ENCODE data around the gene MYORG.

Gene MYORG

DNA sequence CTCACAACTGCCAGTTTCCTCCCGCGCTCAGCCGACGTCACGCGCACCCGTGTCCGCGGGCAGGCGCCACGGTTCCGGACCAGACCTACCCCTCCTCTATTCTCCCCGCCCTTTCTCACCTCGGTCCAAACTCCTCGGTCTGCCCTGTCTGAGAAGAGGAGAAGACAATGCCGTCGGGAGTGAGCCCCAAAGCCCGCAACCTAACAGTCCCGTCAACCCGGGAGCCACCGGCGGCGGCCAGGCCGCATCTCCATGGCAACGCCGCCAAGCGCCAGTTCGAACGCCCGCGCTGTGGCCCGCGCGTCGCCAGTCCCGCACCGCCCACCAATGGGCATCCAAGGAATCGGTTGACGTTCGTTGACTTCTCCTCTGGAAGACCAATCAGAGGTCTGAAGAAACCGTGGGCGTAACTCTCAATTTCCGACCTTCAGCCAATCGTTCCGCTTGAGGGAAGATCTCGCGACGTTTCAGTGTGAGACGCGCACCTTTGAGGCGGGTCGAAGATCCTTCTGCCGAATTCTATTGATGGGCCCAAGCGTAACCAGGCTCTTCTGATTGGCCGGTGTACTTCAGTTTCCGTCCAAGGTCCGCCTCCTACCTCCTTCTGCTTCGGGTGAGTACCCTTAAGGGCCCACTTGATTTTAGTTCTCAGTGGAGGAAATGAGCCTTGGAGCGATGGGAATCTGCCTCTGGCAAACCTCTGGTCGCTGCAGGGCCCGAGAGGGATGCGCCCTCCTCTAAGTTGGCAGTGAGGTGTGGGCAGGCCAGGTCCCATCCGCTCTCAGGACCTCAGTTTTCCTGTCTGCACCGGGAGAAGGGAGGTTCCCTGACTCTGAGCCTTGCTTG lies 47.5 kb downstream of the MYORG start, which contains the start of the genes KIF24 and NUDT2:
KIF24 (minus strand) TSS at position 282 of the 846 bp plus-strand sequence. CDS start 17,922 bp downstream, outside the sequence.
NUDT2 (plus strand) TSS at position 583 of the 846 bp plus-strand sequence. CDS start 9,471 bp downstream, outside the sequence.
- Histone ChIP-seq H3K9me3 (ENCODE audit: control insufficient read depth, insufficient read depth, low read depth, low read length) (no peaks in the 10 kb centered on the region), H3K27me3 (ENCODE audit: control insufficient read depth, insufficient read depth, low read length) (no peaks in the 10 kb centered on the region)

DNA sequence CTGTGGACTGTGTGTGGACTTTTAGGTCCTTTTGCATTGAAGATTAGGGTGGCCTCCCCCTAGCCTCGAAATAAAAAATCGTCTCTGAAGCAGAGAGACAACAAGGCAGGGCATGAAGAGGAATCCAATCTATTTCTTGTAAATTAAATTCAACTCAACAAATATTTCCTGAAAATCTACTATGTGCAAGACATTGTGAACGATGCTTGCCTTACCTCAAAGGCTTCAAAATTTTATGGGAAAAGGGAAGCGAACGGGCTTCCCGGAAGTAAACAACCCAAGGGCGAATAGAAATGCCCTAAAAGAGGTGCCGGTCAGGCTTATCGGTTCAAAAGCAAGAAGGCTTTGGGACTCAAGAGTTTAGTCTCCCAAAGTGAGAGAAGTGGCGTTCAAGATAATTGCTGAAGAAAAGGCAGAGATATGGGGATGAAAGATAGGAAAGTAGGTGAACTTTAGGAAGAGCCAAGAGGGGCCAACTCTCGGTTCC lies 48.2 kb downstream of the MYORG start:
- Histone ChIP-seq H3K36me3 (ENCODE audit: control insufficient read depth, insufficient read depth, low read length) (no peaks in the 10 kb centered on the region), H3K27ac (ENCODE audit: low read depth, low read length) (peak overlapping the region; percentile 5; the same call in 1 of the 2 replicates)

More for the DNA sequence above, 47.5 kb downstream of the MYORG start, which contains the start of the genes KIF24 and NUDT2:
- Histone ChIP-seq H3K4me1 (ENCODE audit: control insufficient read depth, insufficient read depth, low read length) (peaks cover 16% of the 10 kb centered on the region), H3K9ac (ENCODE audit: low read length) (peak within 1 kb of the TSS; percentile 87), H3K27ac (ENCODE audit: low read depth, low read length) (peak within 1 kb of the TSS; percentile 7; the same call in 1 of the 2 replicates), H3K4me3 (ENCODE audit: low read depth, low read length) (peak within 1 kb of the TSS; percentile 89), H3K36me3 (ENCODE audit: control insufficient read depth, insufficient read depth, low read length) (no peaks in the 10 kb centered on the region)

DNA sequence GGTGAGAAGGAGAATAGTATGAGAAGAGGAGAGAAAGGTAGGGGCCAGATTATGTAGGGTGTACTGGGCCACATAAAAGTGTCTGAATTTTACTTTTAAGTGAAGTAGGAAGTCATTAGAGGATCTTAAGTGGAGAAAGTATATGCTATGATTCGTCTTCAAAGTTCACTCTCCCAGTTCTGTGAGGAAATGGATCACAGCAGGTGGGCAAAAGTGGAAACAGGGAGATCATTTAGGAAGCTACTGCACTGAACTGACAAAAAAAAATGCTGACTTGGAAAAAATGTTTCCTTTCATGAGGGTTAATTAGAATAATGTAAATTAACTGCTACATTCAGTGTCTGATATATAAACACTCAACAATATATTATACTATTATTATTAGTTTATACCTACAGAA lies 50.0 kb downstream of the MYORG start:
- Histone ChIP-seq H3K27ac (ENCODE audit: low read depth, low read length) (no peak overlapping the region), H3K36me3 (ENCODE audit: control insufficient read depth, insufficient read depth, low read length) (no peaks in the 10 kb centered on the region), H3K4me1 (ENCODE audit: control insufficient read depth, insufficient read depth, low read length) (no peaks in the 10 kb centered on the region), H3K4me3 (ENCODE audit: low read depth, low read length) (no peak overlapping the region), H3K9me3 (ENCODE audit: control insufficient read depth, insufficient read depth, low read depth, low read length) (no peaks in the 10 kb centered on the region), H3K9ac (ENCODE audit: low read length) (no peak overlapping the region), H3K27me3 (ENCODE audit: control insufficient read depth, insufficient read depth, low read length) (no peaks in the 10 kb centered on the region)

More for the DNA sequence above, 48.2 kb downstream of the MYORG start:
- Histone ChIP-seq H3K27me3 (ENCODE audit: control insufficient read depth, insufficient read depth, low read length) (no peaks in the 10 kb centered on the region), H3K4me1 (ENCODE audit: control insufficient read depth, insufficient read depth, low read length) (peaks cover 9% of the 10 kb centered on the region), H3K9me3 (ENCODE audit: control insufficient read depth, insufficient read depth, low read depth, low read length) (no peaks in the 10 kb centered on the region), H3K4me3 (ENCODE audit: low read depth, low read length) (peak overlapping the region; percentile 89), H3K9ac (ENCODE audit: low read length) (peak overlapping the region; percentile 80)

DNA sequence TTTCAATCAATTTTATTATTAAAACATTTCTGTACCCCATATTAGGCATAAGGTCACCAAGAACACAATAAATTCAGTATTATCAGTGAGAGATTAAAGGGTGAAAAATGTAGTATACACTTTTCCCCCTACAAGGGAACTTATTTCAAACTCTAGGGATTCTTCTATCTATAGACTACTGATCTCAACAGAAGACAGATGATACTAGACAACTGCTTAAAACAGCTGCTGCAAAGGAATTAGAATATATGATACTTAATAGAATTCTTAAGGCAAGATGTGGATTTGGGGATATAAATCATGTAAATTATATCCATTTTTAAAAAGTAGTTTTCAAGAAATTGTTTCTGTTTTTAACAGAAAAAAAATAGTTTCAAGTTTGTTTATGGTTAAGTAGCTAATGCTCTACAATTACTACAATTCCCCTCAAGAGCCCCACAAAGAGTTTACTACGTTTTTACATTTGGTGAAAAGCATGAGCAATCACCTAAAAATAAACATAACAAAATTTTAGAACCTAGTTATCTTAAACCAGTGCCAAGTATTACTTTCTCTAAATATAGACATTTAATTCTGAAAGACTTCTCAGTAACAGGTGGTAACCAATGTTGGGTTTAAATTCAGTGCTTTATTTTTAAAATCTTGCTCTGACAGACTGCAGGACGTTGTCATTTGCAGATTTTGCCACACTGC lies 53.7 kb downstream of the MYORG start:
- H3K4me1 ChIP-seq (ENCODE audit: control insufficient read depth, insufficient read depth, low read length) = no peaks in the 10 kb centered on the region
- H3K36me3 ChIP-seq (ENCODE audit: control insufficient read depth, insufficient read depth, low read length) = no peaks in the 10 kb centered on the region

DNA sequence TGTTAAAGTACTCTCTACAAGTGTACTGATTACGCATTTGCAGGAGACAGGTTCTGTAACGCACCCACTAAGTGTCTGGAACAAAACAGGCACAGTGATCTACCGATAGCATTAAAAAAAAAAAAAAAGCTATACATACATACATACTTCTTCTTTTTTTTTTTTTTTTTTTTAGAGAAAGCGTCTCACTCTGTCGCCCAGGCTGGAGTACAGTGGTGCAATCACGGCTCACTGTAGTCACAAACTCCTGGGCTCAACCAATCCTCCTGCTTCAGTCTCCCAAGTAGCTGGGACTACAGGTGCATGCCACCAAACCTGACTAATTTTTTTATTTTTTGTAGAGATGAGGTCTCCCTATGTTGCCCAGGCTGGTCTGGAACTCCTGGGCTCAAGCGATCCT lies 55.2 kb downstream of the MYORG start:
- Histone ChIP-seq H3K27ac (ENCODE audit: low read depth, low read length) (no peak overlapping the region), H3K4me3 (ENCODE audit: low read depth, low read length) (no peak overlapping the region), H3K36me3 (ENCODE audit: control insufficient read depth, insufficient read depth, low read length) (no peaks in the 10 kb centered on the region), H3K4me1 (ENCODE audit: control insufficient read depth, insufficient read depth, low read length) (no peaks in the 10 kb centered on the region), H3K27me3 (ENCODE audit: control insufficient read depth, insufficient read depth, low read length) (no peaks in the 10 kb centered on the region), H3K9me3 (ENCODE audit: control insufficient read depth, insufficient read depth, low read depth, low read length) (no peaks in the 10 kb centered on the region), H3K9ac (ENCODE audit: low read length) (no peak overlapping the region)

More for the DNA sequence above, 53.7 kb downstream of the MYORG start:
- H3K27ac ChIP-seq (ENCODE audit: low read depth, low read length) = no peak overlapping the region
- H3K4me3 ChIP-seq (ENCODE audit: low read depth, low read length) = no peak overlapping the region
- no peaks in the 10 kb centered on the region for H3K27me3 ChIP-seq (ENCODE audit: control insufficient read depth, insufficient read depth, low read length)
- H3K9me3 ChIP-seq (ENCODE audit: control insufficient read depth, insufficient read depth, low read depth, low read length) = no peaks in the 10 kb centered on the region
- no peak overlapping the region for H3K9ac ChIP-seq (ENCODE audit: low read length)

DNA sequence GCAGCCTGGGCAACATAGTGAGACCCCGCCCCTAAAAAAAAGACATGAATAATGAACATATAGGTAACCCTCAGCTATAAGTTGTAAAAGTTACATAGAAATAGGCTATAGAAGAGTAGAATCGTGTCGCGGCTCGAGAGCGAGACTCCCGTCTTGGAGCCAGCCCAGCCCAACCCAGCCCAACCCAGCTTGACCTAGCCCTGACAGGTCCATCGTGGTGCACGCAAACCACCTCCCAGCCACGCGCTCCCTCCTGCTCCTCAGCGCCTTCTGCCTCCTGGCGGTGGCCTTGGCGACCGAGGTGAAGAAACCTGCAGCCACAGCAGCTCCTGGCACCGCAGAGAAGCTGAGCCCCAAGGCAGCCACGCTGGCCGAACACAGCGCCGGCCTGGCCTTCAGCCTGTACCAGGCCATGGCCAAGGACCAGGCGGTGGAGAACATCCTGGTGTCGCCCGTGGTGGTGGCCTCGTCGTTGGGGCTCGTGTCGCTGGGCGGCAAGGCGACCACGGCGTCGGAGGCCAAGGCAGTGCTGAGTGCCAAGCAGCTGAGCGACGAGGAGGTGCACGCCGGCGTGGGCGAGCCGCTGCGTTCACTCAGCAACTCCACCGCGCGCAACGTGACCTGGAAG lies 58.4 kb downstream of the MYORG start:
- H3K27ac ChIP-seq (ENCODE audit: low read depth, low read length) = no peak overlapping the region
- no peaks in the 10 kb centered on the region for H3K4me1 ChIP-seq (ENCODE audit: control insufficient read depth, insufficient read depth, low read length)
- no peak overlapping the region for H3K4me3 ChIP-seq (ENCODE audit: low read depth, low read length)
- H3K27me3 ChIP-seq (ENCODE audit: control insufficient read depth, insufficient read depth, low read length) = no peaks in the 10 kb centered on the region
- no peaks in the 10 kb centered on the region for H3K9me3 ChIP-seq (ENCODE audit: control insufficient read depth, insufficient read depth, low read depth, low read length)
- H3K36me3 ChIP-seq (ENCODE audit: control insufficient read depth, insufficient read depth, low read length) = no peaks in the 10 kb centered on the region
- no peak overlapping the region for H3K9ac ChIP-seq (ENCODE audit: low read length)

DNA sequence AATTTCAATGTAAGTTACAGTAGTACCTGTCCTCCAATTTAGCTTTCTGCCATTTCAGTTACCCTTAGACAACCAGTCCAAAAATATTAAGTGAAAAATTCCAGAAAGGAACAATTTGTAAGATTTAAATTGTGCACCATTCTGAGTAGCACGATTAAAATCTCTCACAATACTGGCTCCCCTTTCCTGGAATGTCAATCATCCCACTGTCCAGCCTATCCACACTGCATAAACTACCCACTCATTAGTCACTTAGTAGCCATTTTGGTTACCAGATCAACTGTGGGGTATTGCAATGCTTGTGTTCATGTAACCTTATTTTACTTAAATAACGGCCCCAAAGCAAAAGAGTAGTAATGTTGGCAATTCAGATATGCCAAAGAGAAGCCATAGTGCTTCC lies 59.3 kb downstream of the MYORG start:
- no peaks in the 10 kb centered on the region for H3K4me1 ChIP-seq (ENCODE audit: control insufficient read depth, insufficient read depth, low read length)
- H3K36me3 ChIP-seq (ENCODE audit: control insufficient read depth, insufficient read depth, low read length) = no peaks in the 10 kb centered on the region
- H3K27me3 ChIP-seq (ENCODE audit: control insufficient read depth, insufficient read depth, low read length) = no peaks in the 10 kb centered on the region
- H3K9ac ChIP-seq (ENCODE audit: low read length) = no peak overlapping the region
- H3K9me3 ChIP-seq (ENCODE audit: control insufficient read depth, insufficient read depth, low read depth, low read length) = no peaks in the 10 kb centered on the region
- no peak overlapping the region for H3K4me3 ChIP-seq (ENCODE audit: low read depth, low read length)
- no peak overlapping the region for H3K27ac ChIP-seq (ENCODE audit: low read depth, low read length)

All from HUES6 (cell line).